Lung (tissue), 12 donors: ENCODE measurements around the gene ENGASE. TPM values are rescaled to one million over a fixed set of nuclear protein-coding genes. Genes with fewer than 3 reads are reported as not detected.
"Not testable (repeated sequence)": the region's sequence is repeated elsewhere in the genome, so short reads cannot be mapped to it uniquely, and the experiment has no call there.

Source experiments
- ATAC-seq: fragments of 200-7000 bp; cut with Tn5 transposase; one replicate; pipeline ENCODE4 v1.9.1; 2020; ENCODE audit warnings: moderate number of reproducible peaks; ENCODE audit not compliant: insufficient read depth, low FRiP score
- DNase-seq, 3 donors: peaks; one replicate each; pipeline ENCODE4 v3.0.0-alpha.2; 2013 to 2017
- H3K27ac ChIP-seq, 2 donors: one replicate each; pipeline ENCODE4 v1.5.1; 2013; ENCODE audit warnings: mild to moderate bottlenecking in 2 of 2, moderate library complexity in 2 of 2, control low read depth in 1 of 2, inconsistent platforms in 1 of 2, low read depth in 1 of 2, low read length in 1 of 2
- H3K27me3 ChIP-seq, 3 donors: one replicate each; pipeline ENCODE4 v1.5.1; 2013; ENCODE audit warnings: low read length in 2 of 3; ENCODE audit not compliant: control insufficient read depth in 3 of 3, insufficient read depth in 3 of 3
- H3K36me3 ChIP-seq, 4 donors: one replicate each; pipeline ENCODE4 v1.5.1; 2013; ENCODE audit warnings: low read length in 4 of 4, mild to moderate bottlenecking in 1 of 4, moderate library complexity in 1 of 4; ENCODE audit not compliant: control insufficient read depth in 4 of 4, insufficient read depth in 4 of 4
- H3K4me1 ChIP-seq, 5 donors: one replicate each; pipeline ENCODE4 v1.5.1; 2013; ENCODE audit warnings: low read length in 5 of 5, mild to moderate bottlenecking in 2 of 5, moderate library complexity in 1 of 5; ENCODE audit not compliant: control insufficient read depth in 5 of 5, insufficient read depth in 5 of 5
- H3K4me3 ChIP-seq: one replicate; pipeline ENCODE4 v1.5.1; 2013; ENCODE audit warnings: mild to moderate bottlenecking, control low read depth, moderate library complexity
- H3K9ac ChIP-seq, 2 donors: one replicate each; pipeline ENCODE4 v1.5.1; 2013; ENCODE audit warnings: low read length in 2 of 2, control low read depth in 1 of 2; ENCODE audit not compliant: insufficient read depth in 1 of 2
- H3K9me3 ChIP-seq, 4 donors: one replicate each; pipeline ENCODE4 v1.5.1; 2013; ENCODE audit warnings: low read length in 3 of 4, mild to moderate bottlenecking in 1 of 4, moderate library complexity in 1 of 4; ENCODE audit not compliant: control insufficient read depth in 4 of 4, insufficient read depth in 3 of 4
- CTCF ChIP-seq: IDR thresholded peaks from 2 replicates; pipeline ENCODE4 v1.5.1; 2012; ENCODE audit warnings: mild to moderate bottlenecking; ENCODE audit errors: control extremely low read depth, extremely low read depth
- WGBS, 2 donors: extraction: QIAGEN DNeasy Blood & Tissue Kit; methylation state at CpG; one replicate each; pipeline ENCODE4 v1.1.7; 2013; 5-methylcytosine and 5-hydroxymethylcytosine counted together
- polyA plus RNA-seq, 2 donors: library from polyadenylated mRNA; stranded (reverse); fragments of 200-250 nt; gene quantifications; one replicate each; pipeline ENCODE4 v1.2.1, GENCODE V29; 2013
- total RNA-seq, 2 donors: library from RNA; depleted of rRNA in 1 of 2; stranded (reverse); fragments of >200 nt in 1 of 2; gene quantifications; one replicate each; pipeline ENCODE4 v1.2.1, GENCODE V29; 2014 to 2021
- donor health status: control.
- donor health status: control.
- donor health status: Bipolar disorder and iron deficiency.
- donor health status: healthy.
- donor health status: DM: yes; HTN: yes; CAD: no.

Gene ENGASE
- total and polyA plus RNA-seq, 4 donors, result 19.0 to 45.7 (median 32.5) TPM

DNA sequence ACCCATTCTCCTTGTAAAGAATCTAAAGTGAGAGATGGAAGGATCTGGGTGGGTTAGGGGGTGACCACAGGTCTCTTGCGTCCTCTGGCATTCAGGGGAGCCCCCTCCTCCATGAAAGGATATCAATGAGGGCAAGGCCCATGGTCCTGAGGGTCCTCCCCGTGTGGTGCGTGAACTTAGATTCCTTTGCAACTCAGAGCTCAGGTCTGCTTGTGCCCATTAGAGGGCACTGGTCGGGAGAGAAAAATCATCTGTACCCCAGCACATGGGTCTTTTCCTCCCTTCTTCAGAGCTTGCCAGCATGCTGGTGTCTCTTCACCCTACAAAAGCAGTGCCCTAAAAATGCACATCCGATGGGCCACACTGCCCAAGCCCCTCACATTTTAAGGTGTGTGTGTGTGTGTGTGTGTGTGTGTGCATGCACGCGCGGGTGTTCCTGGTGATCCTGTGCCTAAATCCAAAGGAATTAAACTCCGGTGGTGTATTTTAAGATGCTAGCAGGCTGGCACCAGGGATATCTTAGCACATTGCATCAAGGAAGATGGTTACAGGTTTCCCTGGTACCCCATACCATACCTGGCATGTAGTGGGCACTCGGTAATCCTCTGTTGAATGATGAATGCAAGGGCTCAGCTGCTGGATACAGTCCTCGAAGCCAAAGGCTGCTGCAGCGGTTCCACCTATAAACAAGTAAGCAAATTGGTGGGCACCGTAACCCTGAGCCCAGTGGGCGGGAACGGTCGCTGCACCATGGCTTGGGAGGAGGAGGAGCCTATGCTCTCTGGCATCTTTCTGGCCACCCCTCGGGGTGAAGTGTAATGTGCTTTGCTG, 45.9 kb upstream of the ENGASE start:
- Histone ChIP-seq H3K36me3 (no peaks in the 10 kb centered on the region), H3K4me1 (peaks cover 4 to 30% (median 10%) of the 10 kb centered on the region in 5 donors), H3K4me3 (no peak overlapping the region), H3K27ac (no peak overlapping the region), H3K9ac (no peak overlapping the region), H3K27me3 (peaks cover 0 to 44% (median 9%) of the 10 kb centered on the region in 3 donors), H3K9me3 (peaks cover 0 to 2% (median 0%) of the 10 kb centered on the region in 4 donors)
- ATAC-seq (no peak), DNase-seq (no peak)
- 82 to 83% methylated on average over 17 of the region's 17 CpGs for WGBS, 2 donors
- no peak for TF ChIP-seq CTCF

GRCh38 chr17:79029327-79030009, 45.2 kb upstream of the ENGASE start:
- Histone ChIP-seq H3K4me1 (peaks cover 4 to 27% (median 10%) of the 10 kb centered on the region in 5 donors), H3K27ac (no peak overlapping the region), H3K36me3 (no peaks in the 10 kb centered on the region), H3K4me3 (no peak overlapping the region), H3K9me3 (peaks cover 0 to 2% (median 0%) of the 10 kb centered on the region in 4 donors), H3K27me3 (peaks cover 0 to 39% (median 9%) of the 10 kb centered on the region in 3 donors), H3K9ac (no peak overlapping the region)
- no peak for DNase-seq
- no peak for ATAC-seq
- WGBS, 2 donors, result 90 to 94% methylated on average over 16 of the region's 16 CpGs
- no peak for TF ChIP-seq CTCF

- H3K9ac ChIP-seq, ATAC-seq, H3K27ac ChIP-seq, H3K36me3 ChIP-seq, DNase-seq, H3K4me3 ChIP-seq, H3K9me3 ChIP-seq: not testable (repeated sequence)
- WGBS, 2 donors, result 94 to 95% methylated on average over 12 of the region's 12 CpGs
- H3K27me3 ChIP-seq, result peaks cover 0 to 29% (median 6%) of the 10 kb centered on the region in 3 donors
- peaks cover 4 to 21% (median 10%) of the 10 kb centered on the region in 5 donors for H3K4me1 ChIP-seq
Measured at GRCh38 chr17:79030636-79031035, 44.0 kb upstream of the ENGASE start.
